ENCODE data around the gene MAGI1.

GRCh38 chr3:65615329-65615728 lies 423.4 kb downstream of the MAGI1 start:
- TF ChIP-seq CTCF (IDR thresholded peaks at IDR 0.05) (no peak), YY1 (IDR thresholded peaks at IDR 0.05; ENCODE audit: low read depth) (no peak)

Measured in SK-N-SH (cell line).